GM23338 (cell line): ENCODE data around the gene ADGRG1.

Source experiments
- CTCF ChIP-seq, 2 experiments: fragments of 200-600 bp in 1 of 2; sonication (generic) in 1 of 2; conservative IDR thresholded peaks; 2 replicates each; pipeline versions ENCODE4 v1.5.1 to v1.6.1; 2016 to 2017; ENCODE audit warnings: antibody characterized with exemption in 2 of 2, low read depth in 2 of 2, mild to moderate bottlenecking in 2 of 2, moderate library complexity in 1 of 2
- EZH2 ChIP-seq: fragments of 200-600 bp; sonication (generic); IDR thresholded peaks from one replicate; pipeline ENCODE4 v1.8.0; 2017; ENCODE audit warnings: antibody characterized with exemption, mild to moderate bottlenecking, low read depth; ENCODE audit not compliant: unreplicated experiment
- EZH2phosphoT487 ChIP-seq: fragments of 200-600 bp; sonication (generic); IDR thresholded peaks from one replicate; pipeline ENCODE4 v1.8.1; 2018; ENCODE audit warnings: antibody characterized with exemption; ENCODE audit not compliant: unreplicated experiment
- NANOG ChIP-seq: IDR thresholded peaks from 2 replicates; pipeline ENCODE4 v1.6.1; 2016; ENCODE audit warnings: antibody characterized with exemption, borderline replicate concordance
- POLR2AphosphoS5 ChIP-seq: IDR thresholded peaks from 2 replicates; pipeline ENCODE4 v1.6.1; 2016; ENCODE audit warnings: antibody characterized with exemption, low read depth
- STAT1 ChIP-seq: IDR thresholded peaks from one replicate; pipeline ENCODE4 v1.6.1; 2016; ENCODE audit warnings: antibody characterized with exemption; ENCODE audit not compliant: unreplicated experiment
- ZNF331 ChIP-seq: fragments of 250-450 bp; sonication (Bioruptor Pico); IDR thresholded peaks from 2 replicates; pipeline ENCODE4 v1.5.0; 2020; ENCODE audit warnings: low read depth, mild to moderate bottlenecking, moderate library complexity
- ZNF462 ChIP-seq: fragments of 250-450 bp; sonication (Bioruptor Pico); IDR thresholded peaks from 2 replicates; pipeline ENCODE4 v1.5.0; 2020; ENCODE audit warnings: mild to moderate bottlenecking, moderate library complexity

GRCh38 chr16:57637020-57637419 lies 8.6 kb downstream of the ADGRG1 start:
- TF ChIP-seq CTCF (conservative IDR thresholded peaks at IDR 0.05; ENCODE audit: low read depth in 2 of 2) = no peak
- TF ChIP-seq EZH2 = no peak
- TF ChIP-seq STAT1 = no peak
- no peak for TF ChIP-seq ZNF331 (CRISPR knock-in tag)
- TF ChIP-seq POLR2AphosphoS5 = no peak
- no peak for TF ChIP-seq EZH2phosphoT487
- TF ChIP-seq NANOG = no peak
- no peak for TF ChIP-seq ZNF462
